T47D (cell line): ENCODE measurements around the gene CLCNKB.
"Not testable (repeated sequence)": the region's sequence is repeated elsewhere in the genome, so short reads cannot be mapped to it uniquely, and the experiment has no call there.

ENCODE experiments used
- DNase-seq, 2 experiments: peaks; one replicate each; pipeline versions ENCODE4 v3.0.0 to v3.0.0-alpha.2; 2011 to 2012; ENCODE audit warnings: low read depth in 1 of 2, low spot score in 1 of 2
- JUND ChIP-seq: IDR thresholded peaks from 2 replicates; pipeline ENCODE4 v1.6.1; 2012; ENCODE audit warnings: low read depth
- in situ Hi-C: cut with HindIII; loops from 2 replicates; pipeline ENCODE4 v1.10.0; 2016; ENCODE audit warnings: low sequenced_read_pairs, low pct_unique_long_range_greater_than_20kb

The CLCNKB gene

DNA sequence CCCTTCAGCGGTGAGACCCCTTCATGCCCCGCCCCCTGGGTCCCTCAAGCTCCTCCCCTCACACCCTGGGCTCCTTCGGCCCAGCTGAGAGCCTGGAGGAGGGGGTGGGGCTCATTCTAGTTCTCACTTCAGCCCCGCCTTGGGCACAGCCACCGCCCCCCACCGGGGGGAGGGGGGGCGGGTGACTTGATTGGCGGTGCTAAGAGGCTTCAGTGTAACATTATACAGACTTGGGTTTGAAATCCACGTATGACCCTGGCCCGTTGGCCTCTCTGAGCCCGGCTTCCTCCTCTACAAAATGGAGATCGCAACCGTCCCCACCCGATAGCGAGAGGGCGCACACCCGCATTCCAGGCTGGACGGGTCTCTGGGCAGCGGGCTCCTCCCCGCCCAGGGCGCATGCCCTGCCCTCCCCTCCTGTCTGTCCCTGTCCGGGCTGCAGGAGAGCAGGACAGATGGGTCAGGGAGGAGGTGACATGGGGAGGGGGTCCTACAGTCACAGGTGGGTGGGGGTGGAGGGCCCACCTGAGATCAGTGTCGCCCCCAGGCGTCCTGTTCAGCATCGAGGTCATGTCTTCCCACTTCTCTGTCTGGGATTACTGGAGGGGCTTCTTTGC lies 5.1 kb downstream of the CLCNKB start:
- TF ChIP-seq JUND: no peak
- DNase-seq: peak in 1 of 2 experiments; percentile 44

DNA sequence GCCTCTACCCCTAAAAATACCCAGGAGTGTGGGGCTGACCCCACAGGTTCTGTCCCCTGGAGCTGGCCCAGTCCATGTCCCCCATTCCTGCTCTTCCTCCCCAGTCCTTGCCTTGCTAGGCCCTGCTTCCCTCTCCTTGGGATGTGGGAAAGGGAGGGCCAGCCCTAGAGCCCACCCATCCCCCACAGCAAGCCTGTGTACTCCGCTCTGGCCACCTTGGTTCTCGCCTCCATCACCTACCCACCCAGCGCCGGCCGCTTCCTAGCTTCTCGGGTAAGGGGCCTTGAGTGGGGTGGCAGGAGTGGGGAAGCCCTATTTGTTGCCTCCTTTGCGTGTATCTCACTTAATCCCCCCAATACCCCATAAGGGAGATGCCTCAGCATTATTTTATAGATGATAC lies 6.7 kb downstream of the CLCNKB start:
- DNase-seq: no peak
- in situ Hi-C loops: no loop called here
- no peak for TF ChIP-seq JUND

More for the DNA sequence above, 5.1 kb downstream of the CLCNKB start:
- in situ Hi-C loops: no loop called here

DNA sequence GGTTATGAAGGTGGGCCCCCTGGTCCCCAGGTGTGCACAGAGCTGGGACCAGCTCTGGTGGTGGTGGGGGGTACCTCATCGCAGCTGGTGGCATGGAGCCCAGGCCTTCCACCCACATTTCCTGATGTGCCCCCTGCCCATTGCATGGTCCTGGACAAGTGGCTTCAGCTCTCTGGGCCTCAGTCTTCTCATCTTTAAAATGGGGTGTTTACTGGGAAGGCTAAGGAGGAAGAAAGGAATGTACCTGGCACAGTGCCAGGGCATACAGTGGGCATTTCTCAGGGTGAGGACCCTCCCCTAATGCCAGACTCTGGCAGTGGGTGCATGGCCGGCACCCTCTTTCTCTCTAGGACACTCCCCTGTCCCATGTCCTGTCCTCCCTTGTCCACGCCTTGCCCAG lies 7.5 kb downstream of the CLCNKB start:
- in situ Hi-C loops: no loop called here
- TF ChIP-seq JUND: no peak
- DNase-seq: no peak

DNA sequence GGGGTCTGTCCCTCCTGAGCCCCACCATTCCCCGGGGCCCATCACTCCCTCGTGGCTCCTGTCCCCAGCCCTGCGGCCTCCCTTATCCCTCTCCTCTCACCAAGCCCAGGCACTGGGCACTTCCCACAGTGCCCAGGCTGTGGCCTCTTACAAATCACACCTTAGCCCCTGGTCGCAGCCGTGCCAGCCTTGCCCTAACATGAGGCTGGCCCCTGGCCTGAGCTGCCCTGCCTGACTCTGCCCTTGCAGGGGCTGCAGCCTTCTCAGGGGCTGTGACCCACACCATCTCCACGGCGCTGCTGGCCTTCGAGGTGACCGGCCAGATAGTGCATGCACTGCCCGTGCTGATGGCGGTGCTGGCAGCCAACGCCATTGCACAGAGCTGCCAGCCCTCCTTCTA lies 8.4 kb downstream of the CLCNKB start:
- DNase-seq, in situ Hi-C loops: not testable (repeated sequence)

DNA sequence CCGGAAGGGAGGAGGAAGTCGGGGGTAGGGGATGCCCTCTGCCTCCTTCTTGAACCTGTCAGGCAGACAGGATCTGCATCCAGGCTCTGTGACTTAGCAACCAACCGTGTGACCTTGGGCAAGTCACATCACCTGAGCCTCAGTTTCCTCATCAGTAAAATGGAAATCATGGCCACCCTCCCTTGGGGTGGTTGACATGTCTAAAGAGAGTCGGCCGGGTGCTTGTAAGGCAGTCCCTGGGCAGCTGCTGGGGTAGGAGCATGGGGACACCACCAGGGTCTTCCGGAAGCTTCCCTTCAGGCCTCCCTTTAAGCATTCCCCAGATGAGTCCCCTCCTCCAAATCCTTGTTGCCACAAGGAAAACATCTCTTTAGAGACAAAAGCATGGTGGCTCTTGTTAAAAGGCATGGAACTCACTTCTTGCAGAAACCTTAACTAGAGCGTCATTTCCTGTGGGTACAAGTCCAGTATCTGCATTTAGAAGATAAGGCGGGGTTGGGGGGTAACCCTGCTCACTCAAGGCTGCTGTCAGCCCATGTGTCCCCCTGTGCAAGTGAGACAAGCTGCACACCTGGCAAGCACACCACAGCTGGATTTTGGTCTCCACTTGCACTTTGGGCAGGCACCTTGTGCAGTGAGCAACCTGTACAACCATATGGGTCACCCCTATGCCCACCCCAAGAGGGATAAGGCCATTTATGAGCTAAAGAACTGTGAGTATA lies 10.4 kb downstream of the CLCNKB start:
- in situ Hi-C loops: no loop called here
- no peak for DNase-seq
- no peak for TF ChIP-seq JUND

DNA sequence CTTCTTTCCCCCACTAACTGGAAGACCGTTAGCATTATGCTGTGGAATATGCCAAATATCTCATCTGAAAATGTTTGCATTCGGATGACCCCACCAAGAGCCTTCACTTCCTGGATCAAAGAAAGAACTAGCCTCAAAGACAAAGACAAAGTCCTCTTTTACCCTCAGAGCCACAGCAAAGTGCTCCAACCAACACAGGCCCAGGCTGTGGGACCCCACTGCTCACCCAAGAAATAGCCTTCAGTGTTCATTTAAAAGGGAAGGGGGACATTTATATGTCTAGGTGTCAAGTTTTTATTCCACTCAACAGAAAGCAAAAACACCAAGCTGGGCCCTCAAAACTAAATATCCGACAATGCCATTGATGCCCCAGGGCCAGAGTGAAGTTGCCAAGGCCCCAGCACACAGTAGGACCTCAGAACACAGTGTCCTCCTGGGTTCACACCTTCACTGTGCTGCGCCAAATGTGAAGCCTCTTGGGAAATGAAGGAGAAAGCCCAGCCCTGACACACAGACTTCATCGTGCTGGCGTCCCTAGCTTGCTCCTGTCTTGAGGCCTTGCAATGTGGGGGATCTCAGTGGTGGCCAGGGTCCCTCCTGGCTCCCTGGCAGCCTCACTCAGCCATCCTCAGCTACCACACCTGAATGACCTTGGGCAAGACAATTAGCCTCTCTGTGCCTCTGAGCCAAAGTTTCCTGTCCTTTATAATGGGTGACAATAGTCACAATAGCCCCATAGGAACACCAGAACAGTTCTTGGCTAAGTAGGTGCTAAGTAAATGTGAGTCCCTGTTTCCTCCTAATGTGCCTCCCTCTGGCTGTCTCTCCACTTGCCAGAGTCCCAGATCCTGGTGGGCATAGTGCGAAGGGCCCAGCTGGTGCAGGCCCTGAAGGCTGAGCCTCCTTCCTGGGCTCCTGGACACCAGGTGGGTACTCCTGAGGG lies 11.3 kb downstream of the CLCNKB start:
- TF ChIP-seq JUND: no peak
- in situ Hi-C loops: no loop called here
- DNase-seq: no peak

DNA sequence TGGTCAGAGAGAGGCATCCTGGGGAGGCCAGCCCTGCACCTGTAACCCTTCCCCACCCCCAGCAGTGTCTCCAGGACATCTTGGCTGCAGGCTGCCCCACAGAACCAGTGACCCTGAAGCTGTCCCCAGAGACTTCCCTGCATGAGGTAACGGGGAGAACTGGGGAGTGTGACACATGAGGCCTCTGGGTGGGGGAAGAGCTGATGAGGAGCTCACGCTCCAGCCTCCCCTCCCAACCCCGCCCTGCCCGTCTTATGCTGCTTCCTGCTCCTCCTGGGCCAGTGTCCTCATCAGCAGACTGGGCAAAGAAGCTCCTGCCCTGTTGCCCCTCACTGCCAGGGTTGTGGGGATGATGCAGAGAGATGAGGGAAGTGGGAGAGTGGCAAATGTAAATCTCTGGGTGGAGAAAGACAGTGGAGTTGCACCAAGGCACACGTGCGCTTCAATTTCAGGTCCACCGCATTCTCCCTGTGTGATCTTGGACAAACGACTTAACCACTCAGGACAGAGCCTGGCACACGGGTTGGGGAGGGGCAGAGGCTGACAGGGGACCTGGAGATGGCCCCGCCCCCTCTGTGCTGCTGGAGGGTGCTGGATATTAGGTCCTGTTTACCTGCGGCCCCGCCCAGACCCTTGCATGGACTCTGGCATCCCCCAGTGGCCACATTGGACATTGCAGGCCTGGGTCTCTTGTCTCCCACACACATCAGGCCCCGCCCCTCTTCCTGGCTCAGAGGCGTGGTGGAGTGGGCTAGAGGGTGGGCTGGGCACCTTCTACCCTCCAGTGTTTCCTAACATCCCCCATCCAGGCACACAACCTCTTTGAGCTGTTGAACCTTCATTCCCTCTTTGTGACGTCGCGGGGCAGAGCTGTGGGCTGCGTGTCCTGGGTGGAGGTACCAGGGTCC lies 12.3 kb downstream of the CLCNKB start:
- peak; percentile 82 to 88 for DNase-seq
- no peak for TF ChIP-seq JUND
- in situ Hi-C loops: no loop called here

DNA sequence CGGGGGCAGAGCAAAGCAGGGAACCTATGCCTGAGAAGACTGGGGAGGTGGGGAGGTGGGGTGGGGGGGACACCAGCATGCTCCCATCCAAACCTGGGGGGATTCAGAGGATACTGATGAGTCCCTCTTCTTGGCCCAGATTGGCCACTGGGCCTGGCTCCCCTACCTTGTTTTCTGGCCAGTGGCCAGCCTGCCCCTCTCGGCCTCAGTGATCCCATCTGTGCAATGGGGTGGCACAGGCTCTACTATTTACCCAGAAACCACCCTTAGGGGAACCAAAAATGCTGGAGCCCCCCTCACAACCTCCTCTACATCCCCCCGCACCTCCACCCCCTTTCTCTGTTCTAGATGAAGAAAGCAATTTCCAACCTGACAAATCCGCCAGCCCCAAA lies 12.9 kb downstream of the CLCNKB start:
- DNase-seq, in situ Hi-C loops: not testable (repeated sequence)

DNA sequence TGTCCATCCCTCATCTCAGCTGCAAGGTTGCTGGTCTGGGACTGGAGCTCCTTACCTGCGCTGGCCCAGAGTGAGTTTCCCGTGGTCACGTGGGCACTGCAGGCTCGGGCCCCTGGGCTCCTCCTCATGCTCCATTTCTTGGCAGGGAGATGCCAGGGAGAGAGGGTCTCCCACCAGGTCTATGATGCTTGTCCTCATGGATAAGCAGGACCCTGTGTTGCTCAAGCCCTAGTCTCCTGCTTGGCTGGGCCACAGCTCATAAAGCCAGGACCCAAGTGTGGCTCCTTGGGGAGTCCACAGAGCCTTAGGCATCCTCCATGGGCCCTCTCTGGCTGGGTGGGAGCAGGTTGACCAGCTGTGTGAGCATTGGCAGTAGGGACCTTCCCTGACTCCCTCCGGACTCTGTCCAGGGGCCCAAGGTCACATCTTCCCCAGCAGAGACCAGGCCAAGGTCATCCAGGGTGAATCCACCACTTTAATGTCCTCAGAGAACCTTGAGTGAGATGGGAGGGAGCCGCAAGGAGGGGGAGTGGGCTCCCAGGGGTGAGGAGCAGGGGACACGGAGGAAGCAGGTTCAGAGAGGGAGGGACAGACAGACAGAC lies 13.8 kb downstream of the CLCNKB start:
- in situ Hi-C loops: not testable (repeated sequence)

DNA sequence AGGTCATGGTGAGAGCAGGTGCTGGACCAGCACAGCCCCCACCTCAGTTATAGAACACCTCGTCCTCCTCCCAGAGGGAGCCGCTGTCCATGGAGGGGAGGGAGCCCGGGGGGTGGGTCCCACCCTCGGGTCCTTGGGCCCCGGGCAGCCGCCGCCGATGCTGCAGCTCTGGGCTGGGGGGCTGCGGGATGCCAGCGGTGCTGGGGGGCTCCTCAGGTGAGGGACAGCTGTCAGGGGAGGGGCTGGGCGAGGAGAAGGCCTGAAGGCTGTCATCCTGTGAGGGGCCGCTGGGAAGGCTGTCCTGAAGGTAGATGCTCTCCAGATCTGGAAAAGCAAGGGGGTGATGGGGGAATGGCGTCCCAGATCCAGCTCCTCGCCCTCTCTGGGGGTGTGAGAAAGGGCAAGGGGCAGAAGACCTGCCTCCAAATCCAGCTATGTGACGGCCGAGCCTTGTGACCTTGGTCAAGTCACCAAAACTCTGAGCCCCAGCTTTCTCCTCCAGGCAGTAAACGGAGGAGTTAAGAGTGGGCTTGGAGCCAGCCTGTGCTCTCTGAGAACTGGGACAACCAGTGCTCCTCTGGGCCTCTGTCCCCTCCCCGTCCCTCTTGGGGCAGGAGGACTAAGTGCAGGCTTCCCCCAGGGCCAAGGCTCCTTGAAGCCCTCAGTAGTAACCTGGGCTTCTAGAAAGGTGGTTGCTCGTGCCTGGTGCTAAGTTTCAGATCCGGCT lies 15.0 kb downstream of the CLCNKB start:
- in situ Hi-C loops, DNase-seq: not testable (repeated sequence)

More for the DNA sequence above, 13.8 kb downstream of the CLCNKB start:
- DNase-seq: not testable (repeated sequence)

DNA sequence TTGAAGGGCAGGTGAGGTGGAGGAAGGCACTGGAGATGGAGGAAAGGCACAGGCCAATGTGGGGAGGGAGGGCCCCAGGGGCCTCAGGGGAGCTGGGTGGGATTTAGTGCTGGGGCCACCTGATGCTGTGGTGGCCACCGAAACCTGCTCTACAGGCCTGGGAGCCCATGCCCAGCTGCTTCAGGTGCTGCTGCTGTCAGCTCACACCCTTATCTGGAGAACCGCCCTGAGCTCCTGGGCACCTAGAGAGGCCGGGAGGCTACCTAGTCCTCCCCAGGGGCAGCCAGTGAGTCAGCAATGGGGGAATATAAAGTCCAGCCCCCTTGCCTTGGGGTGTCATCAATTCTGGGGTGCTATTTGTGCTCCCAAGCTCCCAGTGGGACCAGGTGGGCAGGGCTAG lies 17.7 kb downstream of the CLCNKB start:
- TF ChIP-seq JUND: no peak
- in situ Hi-C loops: no loop called here

DNA sequence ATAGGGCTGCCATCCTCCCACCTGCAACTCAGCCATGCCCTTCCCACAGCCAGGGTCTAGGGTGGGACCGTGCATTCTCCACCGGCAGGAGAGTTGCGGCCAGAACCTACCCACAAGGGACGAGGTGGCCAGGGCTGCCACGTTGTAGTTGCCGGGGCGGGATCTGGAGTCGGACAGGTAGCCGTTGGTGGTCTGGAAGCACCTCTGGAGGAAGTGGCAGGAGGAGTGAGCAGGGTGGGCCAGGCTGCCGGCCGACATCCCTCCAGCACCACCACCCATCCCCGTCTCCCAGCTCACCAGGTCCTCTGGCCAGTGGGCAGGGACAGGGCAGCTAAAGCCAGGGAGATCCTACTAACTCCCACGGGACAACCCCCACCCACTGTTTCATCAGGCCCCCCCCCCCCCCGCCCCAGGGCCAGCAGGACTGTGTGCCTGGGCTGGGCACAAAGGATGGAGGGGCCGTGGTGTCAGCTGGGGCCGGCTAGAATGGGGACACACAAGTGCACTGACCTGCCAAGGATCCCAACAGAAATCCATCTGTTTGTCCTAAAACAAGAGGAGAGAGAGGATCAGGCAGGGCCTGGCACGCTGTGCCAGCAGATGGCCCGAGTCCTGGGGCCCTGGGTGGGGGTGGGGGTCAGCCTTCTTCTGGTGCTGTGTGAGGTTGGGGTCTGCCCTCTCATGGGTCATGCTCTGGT lies 18.6 kb downstream of the CLCNKB start:
- DNase-seq, in situ Hi-C loops: not testable (repeated sequence)

More for the DNA sequence above, 17.7 kb downstream of the CLCNKB start:
- DNase-seq: no peak

DNA sequence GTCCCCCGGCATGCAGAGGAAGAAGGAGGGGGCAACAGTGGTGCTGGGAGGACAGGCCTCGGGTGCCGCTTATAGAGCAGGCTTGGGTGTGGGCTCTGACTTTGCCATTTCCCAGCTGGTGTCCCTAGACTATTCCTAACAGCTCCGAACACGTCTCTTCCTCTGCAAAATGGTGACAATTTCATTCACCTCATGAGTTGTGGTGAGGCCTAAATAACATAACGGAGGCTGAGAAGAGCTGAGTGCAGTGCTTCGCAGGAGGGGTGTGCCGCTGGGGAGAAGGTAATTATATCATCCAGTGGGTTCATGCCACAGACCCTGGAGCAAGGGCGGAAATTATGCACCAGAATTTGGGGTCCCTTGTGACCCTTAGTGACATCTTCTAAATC lies 19.1 kb downstream of the CLCNKB start:
- in situ Hi-C loops, DNase-seq: not testable (repeated sequence)
